Mucosa of descending colon (tissue), 3 donors: ENCODE data around the gene EXOC6. TPM values are rescaled to one million over a fixed set of nuclear protein-coding genes. Genes with fewer than 3 reads are reported as not detected.

Experiments
- ATAC-seq: fragments of 200-7000 bp; cut with Tn5 transposase; one replicate; pipeline ENCODE4 v1.9.1; 2020; ENCODE audit warnings: mild to moderate bottlenecking, moderate library complexity
- DNase-seq, 3 donors: peaks; one replicate each; pipeline ENCODE4 v3.0.0-alpha.2; 2020
- H3K36me3 ChIP-seq: fragments of 200-600 bp; one replicate; pipeline ENCODE4 v1.8.0; 2021; ENCODE audit warnings: low read depth, mild to moderate bottlenecking
- H3K4me1 ChIP-seq: fragments of 200-600 bp; one replicate; pipeline ENCODE4 v1.8.0; 2021; ENCODE audit warnings: low read depth, mild to moderate bottlenecking
- H3K4me3 ChIP-seq: fragments of 200-600 bp; one replicate; pipeline ENCODE4 v1.8.0; 2021; ENCODE audit warnings: mild to moderate bottlenecking
- H3K9me3 ChIP-seq: fragments of 200-600 bp; one replicate; pipeline ENCODE4 v1.8.0; 2021; ENCODE audit warnings: mild to moderate bottlenecking
- intact Hi-C, 2 donors: fragments of 100-400 bp; cut with DNase I in 1 of 2; cut with micrococcal nuclease in 1 of 2; formaldehyde crosslinking; loops; one replicate each; pipeline versions ENCODE4 v1.11.0 to v1.11.1; 2022; cut with DNase I, micrococcal nuclease
- total RNA-seq, 3 donors: library from RNA; stranded (reverse); fragmentation: NEBNext Ultra II Directional in 2 of 3; extraction: Animal tissue kit (Norgen Biotek cat#: 25700) in 2 of 3; gene quantifications; one replicate each; pipeline versions ENCODE4 v1.2.1 to v1.2.4, GENCODE V29; 2021 to 2023
- TF ChIP-seq, protein P1 (sequence below): fragments of 200-600 bp; IDR thresholded peaks from one replicate; pipeline ENCODE4 v1.8.0; 2022; ENCODE audit warnings: antibody characterized with exemption, mild to moderate bottlenecking
- donor health status: DM: no; HTN: no; CAD: no; lungs with moderate emphysema.
- donor health status: DM: no; HTN: no; CAD: no.
- donor health status: DM: no; HTN: yes; CAD: no.

The EXOC6 gene
- total RNA-seq, 3 donors from 2014 or later = 12.7 to 13.9 (median 13.1) TPM

DNA sequence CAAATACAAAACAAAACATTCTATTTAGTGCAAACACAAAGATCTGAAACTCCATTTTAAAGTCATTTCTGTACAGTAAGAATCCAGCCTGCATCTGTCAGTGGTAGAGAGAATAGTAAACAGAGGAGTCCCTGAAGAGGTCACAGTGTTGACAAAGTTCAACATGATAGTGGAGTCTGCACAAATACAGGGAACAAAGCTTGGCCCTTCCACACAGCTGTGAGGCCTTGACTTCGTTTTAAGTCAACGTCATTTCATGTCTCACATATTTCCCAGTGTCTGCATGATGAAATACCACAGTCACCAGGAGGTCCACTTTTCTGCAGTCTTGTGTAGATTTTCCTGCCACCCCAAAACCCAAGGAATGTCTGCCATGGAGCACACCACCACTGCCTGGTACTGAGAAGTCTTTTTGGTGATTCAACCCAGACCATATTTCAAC, 258.3 kb downstream of the EXOC6 start:
- Histone ChIP-seq H3K4me1 (no peaks in the 10 kb centered on the region), H3K4me3 (no peak overlapping the region), H3K9me3 (no peaks in the 10 kb centered on the region), H3K36me3 (no peaks in the 10 kb centered on the region)
- no peak for DNase-seq
- intact Hi-C loops = no loop called here
- no peak for ATAC-seq
- TF ChIP-seq, protein P1, sequence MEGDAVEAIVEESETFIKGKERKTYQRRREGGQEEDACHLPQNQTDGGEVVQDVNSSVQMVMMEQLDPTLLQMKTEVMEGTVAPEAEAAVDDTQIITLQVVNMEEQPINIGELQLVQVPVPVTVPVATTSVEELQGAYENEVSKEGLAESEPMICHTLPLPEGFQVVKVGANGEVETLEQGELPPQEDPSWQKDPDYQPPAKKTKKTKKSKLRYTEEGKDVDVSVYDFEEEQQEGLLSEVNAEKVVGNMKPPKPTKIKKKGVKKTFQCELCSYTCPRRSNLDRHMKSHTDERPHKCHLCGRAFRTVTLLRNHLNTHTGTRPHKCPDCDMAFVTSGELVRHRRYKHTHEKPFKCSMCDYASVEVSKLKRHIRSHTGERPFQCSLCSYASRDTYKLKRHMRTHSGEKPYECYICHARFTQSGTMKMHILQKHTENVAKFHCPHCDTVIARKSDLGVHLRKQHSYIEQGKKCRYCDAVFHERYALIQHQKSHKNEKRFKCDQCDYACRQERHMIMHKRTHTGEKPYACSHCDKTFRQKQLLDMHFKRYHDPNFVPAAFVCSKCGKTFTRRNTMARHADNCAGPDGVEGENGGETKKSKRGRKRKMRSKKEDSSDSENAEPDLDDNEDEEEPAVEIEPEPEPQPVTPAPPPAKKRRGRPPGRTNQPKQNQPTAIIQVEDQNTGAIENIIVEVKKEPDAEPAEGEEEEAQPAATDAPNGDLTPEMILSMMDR = no peak

Other genes starting within 250 kb of the EXOC6 start
- gene HHEX, start 158.6 kb upstream of the EXOC6 start, total RNA-seq = 1 to 10 TPM; 3.5 to 8.8 (median 4.0) TPM
- gene CYP26C1, start 212.3 kb downstream of the EXOC6 start, total RNA-seq = under 1 TPM in 2 of 3 donors, not detected in 1; 0.09 to 0.14 TPM
- not detected for gene CYP26A1, start 225.4 kb downstream of the EXOC6 start, total RNA-seq